Left lung (tissue), 10 donors: ENCODE measurements around the gene MYEF2. TPM values are rescaled to one million over a fixed set of nuclear protein-coding genes. Genes with fewer than 3 reads are reported as not detected.

Experiments
- ATAC-seq: fragments of 200-7000 bp; cut with Tn5 transposase; one replicate; pipeline ENCODE4 v1.9.1; 2020; ENCODE audit warnings: moderate library complexity
- DNase-seq, 4 donors: peaks; one replicate each; pipeline ENCODE4 v3.0.0-alpha.2; 2013 to 2020
- H3K27ac ChIP-seq, 2 donors: fragments of 200-600 bp; sonication (generic) in 1 of 2; one replicate each; pipeline versions ENCODE4 v1.5.0 to v1.8.0; 2020 to 2021
- H3K27me3 ChIP-seq, 2 donors: fragments of 200-600 bp; sonication (generic) in 1 of 2; one replicate each; pipeline versions ENCODE4 v1.5.0 to v1.8.0; 2020 to 2021
- H3K36me3 ChIP-seq, 2 donors: fragments of 200-600 bp; sonication (generic) in 1 of 2; one replicate each; pipeline versions ENCODE4 v1.5.0 to v1.8.0; 2020 to 2021
- H3K4me1 ChIP-seq, 2 donors: fragments of 200-600 bp; one replicate each; pipeline ENCODE4 v1.8.0; 2021
- H3K4me3 ChIP-seq, 2 donors: fragments of 200-600 bp; sonication (generic) in 1 of 2; one replicate each; pipeline versions ENCODE4 v1.5.0 to v1.8.0; 2020 to 2021; ENCODE audit warnings: mild to moderate bottlenecking in 1 of 2
- H3K9me3 ChIP-seq, 2 donors: fragments of 200-600 bp; sonication (generic) in 1 of 2; one replicate each; pipeline versions ENCODE4 v1.5.0 to v1.8.0; 2020 to 2021
- CTCF ChIP-seq, 2 donors: fragments of 200-600 bp; sonication (generic) in 1 of 2; IDR thresholded peaks; one replicate each; pipeline versions ENCODE4 v1.5.0 to v1.8.0; 2021; ENCODE audit warnings: antibody characterized with exemption in 2 of 2
- intact Hi-C, 2 donors: fragments of 100-400 bp; cut with DNase I; formaldehyde crosslinking; loops; one replicate each; pipeline versions ENCODE4 v1.11.2 to v1.14.2; 2022
- polyA plus RNA-seq, 6 donors: library from polyadenylated mRNA; unstranded; fragments of 120-200 nt; gene quantifications; one replicate each; pipeline ENCODE4 v1.2.1, GENCODE V29; 2013; ENCODE audit not compliant: insufficient read length in 6 of 6
- total RNA-seq, 2 donors: library from RNA; stranded (reverse); fragmentation: NEBNext Ultra II Directional; extraction: Animal tissue kit (Norgen Biotek cat#: 25700); gene quantifications; one replicate each; pipeline ENCODE4 v1.2.1, GENCODE V29; 2021
- donor health status: DM: no; HTN: yes; CAD: no.
- donor health status: DM: no; HTN: no; CAD: no.

The MYEF2 gene
- total and polyA plus RNA-seq, 8 donors = 19.7 to 67.3 (median 48.1) TPM

GRCh38 chr15:48176957-48177356 is 1.1 kb downstream of the MYEF2 start:
- no peaks in the 10 kb centered on the region for H3K36me3 ChIP-seq
- H3K27me3 ChIP-seq = peaks cover 11 to 34% of the 10 kb centered on the region in 2 donors
- no peak overlapping the region for H3K27ac ChIP-seq
- intact Hi-C loops = loop anchor here in 1 of 2 donors (10.0 kb wide), 1 partner anchor 58 kb away; no protein-coding TSS in a partner anchor
- peaks cover 0 to 8% of the 10 kb centered on the region in 2 donors for H3K4me1 ChIP-seq
- no peak for ATAC-seq
- TF ChIP-seq CTCF (IDR thresholded peaks at IDR 0.05) = no peak
- H3K9me3 ChIP-seq = no peaks in the 10 kb centered on the region
- H3K4me3 ChIP-seq = peak overlapping the region in 1 of 2 donors; percentile 61
- no peak for DNase-seq

GRCh38 chr15:48176112-48176511 is 2.0 kb downstream of the MYEF2 start:
- intact Hi-C loops = loop anchor here in 1 of 2 donors (10.0 kb wide), 1 partner anchor 59 kb away; no protein-coding TSS in a partner anchor
- no peak for TF ChIP-seq CTCF (IDR thresholded peaks at IDR 0.05)
- Histone ChIP-seq H3K4me3 (no peak overlapping the region), H3K36me3 (no peaks in the 10 kb centered on the region), H3K27ac (no peak overlapping the region), H3K4me1 (peaks cover 0 to 8% of the 10 kb centered on the region in 2 donors), H3K9me3 (no peaks in the 10 kb centered on the region), H3K27me3 (peaks cover 11 to 34% of the 10 kb centered on the region in 2 donors)
- DNase-seq = no peak
- ATAC-seq = no peak

GRCh38 chr15:48175126-48175525 is 3.0 kb downstream of the MYEF2 start:
- ATAC-seq (no peak), DNase-seq (no peak)
- intact Hi-C loops = loop anchor here in 1 of 2 donors (10.0 kb wide), 1 partner anchor 60 kb away; no protein-coding TSS in a partner anchor
- TF ChIP-seq CTCF (IDR thresholded peaks at IDR 0.05) = no peak
- Histone ChIP-seq H3K27me3 (peaks cover 11 to 34% of the 10 kb centered on the region in 2 donors), H3K4me1 (peaks cover 0 to 8% of the 10 kb centered on the region in 2 donors), H3K9me3 (no peaks in the 10 kb centered on the region), H3K4me3 (no peak overlapping the region), H3K27ac (no peak overlapping the region), H3K36me3 (no peaks in the 10 kb centered on the region)

- intact Hi-C loops = loop anchor here in 1 of 2 donors (10.0 kb wide), 1 partner anchor 64 kb away; no protein-coding TSS in a partner anchor
- Histone ChIP-seq H3K36me3 (no peaks in the 10 kb centered on the region), H3K27me3 (no peaks in the 10 kb centered on the region), H3K4me3 (no peak overlapping the region), H3K4me1 (no peaks in the 10 kb centered on the region), H3K27ac (no peak overlapping the region), H3K9me3 (no peaks in the 10 kb centered on the region)
- no peak for TF ChIP-seq CTCF (IDR thresholded peaks at IDR 0.05)
- no peak for DNase-seq
- no peak for ATAC-seq
Measured at GRCh38 chr15:48170981-48171380, 7.1 kb downstream of the MYEF2 start.

- no peak for ATAC-seq
- no peaks in the 10 kb centered on the region for H3K36me3 ChIP-seq
- DNase-seq = no peak
- no peaks in the 10 kb centered on the region for H3K9me3 ChIP-seq
- no peaks in the 10 kb centered on the region for H3K27me3 ChIP-seq
- no peak overlapping the region for H3K4me3 ChIP-seq
- intact Hi-C loops = no loop called here
- H3K4me1 ChIP-seq = no peaks in the 10 kb centered on the region
- no peak for TF ChIP-seq CTCF (IDR thresholded peaks at IDR 0.05)
- H3K27ac ChIP-seq = no peak overlapping the region
Measured at GRCh38 chr15:48168616-48169015, 9.5 kb downstream of the MYEF2 start.
